Stimulated activated naive CD8-positive, alpha-beta T cell treated with anti-CD3 and anti-CD28 coated beads, Interleukin-15, Interleukin-2, amounts not matched to agents 100 ng/mL and 50 ng/mL, for 24 hours (primary cell): ENCODE results near the gene ACTL8.

Experiments
- H3K27ac Mint-ChIP-seq: one replicate; pipeline ENCODE4 v1.8.0; 2021; ENCODE audit warnings: mild to moderate bottlenecking, mixed read lengths
- H3K27me3 Mint-ChIP-seq: one replicate; pipeline ENCODE4 v1.8.0; 2021; ENCODE audit warnings: mixed read lengths
- H3K36me3 Mint-ChIP-seq: one replicate; pipeline ENCODE4 v1.8.0; 2021; ENCODE audit warnings: low read depth, mixed read lengths
- H3K4me1 Mint-ChIP-seq: one replicate; pipeline ENCODE4 v1.8.0; 2021; ENCODE audit warnings: low read depth, mixed read lengths
- H3K4me3 Mint-ChIP-seq: one replicate; pipeline ENCODE4 v1.8.0; 2021; ENCODE audit warnings: mild to moderate bottlenecking, mixed read lengths
- H3K9me3 Mint-ChIP-seq: one replicate; pipeline ENCODE4 v1.8.0; 2021; ENCODE audit warnings: mixed read lengths

Gene ACTL8

DNA sequence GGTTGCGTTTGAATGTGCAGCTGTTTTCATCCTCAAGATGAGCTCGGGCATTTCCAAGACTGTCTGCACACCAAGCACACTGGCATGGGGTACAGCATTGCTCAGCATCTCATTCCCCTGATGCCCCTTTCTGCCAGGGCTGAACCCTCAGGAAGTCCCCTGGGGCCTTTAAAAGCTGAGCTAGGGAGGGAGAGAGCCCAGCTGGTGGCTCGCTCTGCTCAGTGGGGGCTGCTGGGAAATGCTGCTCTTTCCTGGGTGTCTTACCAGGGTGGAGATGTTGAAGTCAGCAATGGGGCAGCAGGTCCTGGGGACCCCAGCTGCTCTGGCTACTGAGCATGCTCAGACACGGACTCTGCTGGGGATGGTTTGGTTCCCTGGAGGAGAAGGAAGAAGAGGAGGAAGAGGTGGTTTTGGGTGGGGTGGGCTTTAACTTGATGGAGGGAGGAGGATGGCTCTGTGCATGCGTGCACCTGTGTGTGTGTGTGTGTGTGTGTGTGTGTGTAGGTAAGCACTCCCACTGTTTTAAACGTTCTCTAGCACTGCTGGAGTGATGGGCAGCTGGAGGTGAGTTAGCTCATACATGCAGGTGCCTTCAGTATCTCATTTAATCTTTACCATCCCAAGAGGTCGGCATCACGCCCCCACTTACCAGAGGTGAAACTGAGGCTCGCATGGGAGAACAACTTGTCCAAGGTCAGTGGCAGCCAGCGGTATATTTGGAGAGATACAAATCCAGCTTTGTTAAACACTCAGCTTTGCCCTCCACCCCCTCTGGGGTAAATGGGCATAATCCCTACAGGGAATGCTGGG is 40.9 kb downstream of the ACTL8 start:
- no peak overlapping the region for H3K4me3 Mint-ChIP-seq
- H3K27me3 Mint-ChIP-seq = peaks cover 31% of the 10 kb centered on the region
- H3K27ac Mint-ChIP-seq = no peak overlapping the region
- H3K4me1 Mint-ChIP-seq = no peaks in the 10 kb centered on the region
- H3K36me3 Mint-ChIP-seq = no peaks in the 10 kb centered on the region
- H3K9me3 Mint-ChIP-seq = no peaks in the 10 kb centered on the region

- no peaks in the 10 kb centered on the region for H3K36me3 Mint-ChIP-seq
- H3K4me1 Mint-ChIP-seq = no peaks in the 10 kb centered on the region
- H3K27ac Mint-ChIP-seq = no peak overlapping the region
- no peaks in the 10 kb centered on the region for H3K9me3 Mint-ChIP-seq
- H3K27me3 Mint-ChIP-seq = peaks cover 33% of the 10 kb centered on the region
- no peak overlapping the region for H3K4me3 Mint-ChIP-seq
Observed at GRCh38 chr1:17797478-17797877, 42.3 kb downstream of the ACTL8 start.

GRCh38 chr1:17798011-17798410 is 42.9 kb downstream of the ACTL8 start:
- H3K27ac Mint-ChIP-seq = no peak overlapping the region
- H3K36me3 Mint-ChIP-seq = no peaks in the 10 kb centered on the region
- H3K27me3 Mint-ChIP-seq = peaks cover 33% of the 10 kb centered on the region
- no peak overlapping the region for H3K4me3 Mint-ChIP-seq
- H3K9me3 Mint-ChIP-seq = no peaks in the 10 kb centered on the region
- no peaks in the 10 kb centered on the region for H3K4me1 Mint-ChIP-seq

DNA sequence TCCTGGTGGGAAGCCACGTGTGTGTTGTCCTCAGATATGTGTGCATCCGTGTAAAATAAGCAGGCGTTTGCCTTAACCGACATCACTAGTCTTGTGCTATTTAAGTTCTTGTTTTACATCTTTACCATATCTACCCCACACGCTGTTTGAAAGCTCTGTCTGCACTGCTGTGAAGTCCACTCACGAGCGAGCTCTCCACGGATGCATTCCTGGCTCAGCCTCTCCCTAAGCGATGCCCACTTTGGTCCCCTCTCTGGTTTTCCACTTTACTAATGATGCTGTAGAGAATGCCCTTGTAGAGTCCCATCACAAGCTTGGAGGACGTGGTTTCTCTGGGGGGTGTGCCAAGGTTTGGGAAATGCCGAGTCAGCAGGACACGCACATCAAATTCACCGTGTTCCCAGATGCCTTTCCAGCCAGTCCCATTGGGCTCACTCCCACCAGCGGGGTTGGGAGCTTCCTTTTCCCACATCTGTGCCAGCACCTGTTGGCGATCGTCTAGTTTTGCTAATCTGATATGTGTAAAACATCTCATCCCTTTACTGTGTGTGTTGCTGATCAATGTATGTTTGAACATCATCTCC is 43.8 kb downstream of the ACTL8 start:
- Mint-ChIP-seq H3K9me3 (no peaks in the 10 kb centered on the region), H3K4me1 (no peaks in the 10 kb centered on the region), H3K27me3 (peaks cover 27% of the 10 kb centered on the region), H3K36me3 (no peaks in the 10 kb centered on the region), H3K4me3 (no peak overlapping the region), H3K27ac (no peak overlapping the region)

DNA sequence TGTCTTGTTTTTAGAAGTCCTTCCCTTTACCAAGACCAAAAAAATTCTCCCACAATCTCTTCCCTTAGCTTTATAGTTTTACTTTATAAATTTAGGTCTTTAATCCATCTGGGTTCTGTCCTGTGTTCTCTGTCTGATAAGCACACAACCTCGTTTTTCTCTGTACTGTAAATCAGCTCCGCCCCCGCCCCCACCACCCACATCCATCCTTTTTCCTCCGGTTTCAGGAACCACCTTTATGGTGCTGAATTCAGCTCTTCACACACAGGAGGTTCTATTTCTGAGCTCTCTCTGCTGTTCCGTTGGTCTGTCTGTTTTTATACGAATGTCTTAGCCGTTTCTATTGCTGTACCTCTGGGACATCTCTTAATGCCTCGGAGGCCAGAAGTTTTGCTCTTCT is 44.5 kb downstream of the ACTL8 start:
- Mint-ChIP-seq H3K9me3 (no peaks in the 10 kb centered on the region), H3K4me3 (no peak overlapping the region), H3K27ac (no peak overlapping the region), H3K4me1 (no peaks in the 10 kb centered on the region), H3K36me3 (no peaks in the 10 kb centered on the region), H3K27me3 (peaks cover 25% of the 10 kb centered on the region)

GRCh38 chr1:17802164-17802563 is 47.0 kb downstream of the ACTL8 start:
- Mint-ChIP-seq H3K9me3 (no peaks in the 10 kb centered on the region), H3K4me3 (no peak overlapping the region), H3K27ac (no peak overlapping the region), H3K4me1 (no peaks in the 10 kb centered on the region), H3K27me3 (peaks cover 25% of the 10 kb centered on the region), H3K36me3 (no peaks in the 10 kb centered on the region)

GRCh38 chr1:17802945-17803344 is 47.8 kb downstream of the ACTL8 start:
- peaks cover 25% of the 10 kb centered on the region for H3K27me3 Mint-ChIP-seq
- H3K27ac Mint-ChIP-seq = no peak overlapping the region
- H3K4me3 Mint-ChIP-seq = no peak overlapping the region
- H3K9me3 Mint-ChIP-seq = no peaks in the 10 kb centered on the region
- no peaks in the 10 kb centered on the region for H3K36me3 Mint-ChIP-seq
- H3K4me1 Mint-ChIP-seq = no peaks in the 10 kb centered on the region

GRCh38 chr1:17805869-17806684 is 50.9 kb downstream of the ACTL8 start:
- no peaks in the 10 kb centered on the region for H3K9me3 Mint-ChIP-seq
- no peaks in the 10 kb centered on the region for H3K4me1 Mint-ChIP-seq
- no peak overlapping the region for H3K27ac Mint-ChIP-seq
- peaks cover 5% of the 10 kb centered on the region for H3K27me3 Mint-ChIP-seq
- H3K4me3 Mint-ChIP-seq = no peak overlapping the region
- no peaks in the 10 kb centered on the region for H3K36me3 Mint-ChIP-seq

GRCh38 chr1:17808816-17809215 is 53.7 kb downstream of the ACTL8 start:
- Mint-ChIP-seq H3K27me3 (peaks cover 3% of the 10 kb centered on the region), H3K4me1 (no peaks in the 10 kb centered on the region), H3K9me3 (peaks cover under 1% of the 10 kb centered on the region), H3K27ac (no peak overlapping the region), H3K36me3 (no peaks in the 10 kb centered on the region), H3K4me3 (no peak overlapping the region)

DNA sequence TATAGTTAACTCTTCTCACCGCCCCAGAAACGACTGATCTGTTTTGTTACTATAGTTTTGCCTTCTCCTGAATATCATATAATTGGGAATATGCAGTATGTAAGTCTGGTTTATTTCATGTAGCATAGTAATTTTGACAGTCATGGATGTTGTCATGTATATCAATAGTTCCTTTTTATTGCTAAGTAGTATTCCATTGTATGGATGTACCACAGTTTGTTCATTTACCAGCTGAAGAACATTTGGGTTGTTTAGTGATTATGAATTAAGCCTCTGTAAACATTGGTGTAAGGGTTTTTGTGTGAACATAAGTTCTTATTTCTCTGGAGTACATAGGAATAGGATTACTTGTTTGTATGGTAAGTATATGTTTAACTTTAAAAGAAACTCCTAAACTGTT is 55.5 kb downstream of the ACTL8 start:
- Mint-ChIP-seq H3K4me3 (no peak overlapping the region), H3K27ac (no peak overlapping the region), H3K4me1 (no peaks in the 10 kb centered on the region), H3K27me3 (peaks cover 3% of the 10 kb centered on the region), H3K36me3 (no peaks in the 10 kb centered on the region), H3K9me3 (peaks cover 8% of the 10 kb centered on the region)

DNA sequence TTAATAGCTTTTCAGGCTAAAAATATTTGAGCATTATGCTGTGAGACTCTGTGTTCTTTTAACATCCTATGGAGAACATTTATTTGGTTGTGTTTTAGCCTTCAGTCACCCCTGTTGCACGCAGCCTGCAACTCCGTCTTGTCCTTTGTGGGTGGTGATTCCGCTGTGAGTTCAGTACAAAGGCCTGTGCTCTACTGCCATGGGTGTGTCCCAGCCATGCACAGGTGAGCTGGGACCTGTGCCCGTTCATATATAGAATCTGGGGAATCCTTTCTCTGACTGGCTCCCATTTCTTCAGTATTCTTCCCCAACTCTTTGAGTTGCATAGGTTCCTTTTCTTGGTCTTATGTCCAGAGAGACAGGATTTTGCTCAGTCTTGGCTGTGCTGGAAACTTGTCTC is 61.4 kb downstream of the ACTL8 start:
- Mint-ChIP-seq H3K4me1 (no peaks in the 10 kb centered on the region), H3K36me3 (no peaks in the 10 kb centered on the region), H3K4me3 (no peak overlapping the region), H3K27ac (no peak overlapping the region), H3K9me3 (peaks cover 12% of the 10 kb centered on the region), H3K27me3 (peaks cover 14% of the 10 kb centered on the region)

DNA sequence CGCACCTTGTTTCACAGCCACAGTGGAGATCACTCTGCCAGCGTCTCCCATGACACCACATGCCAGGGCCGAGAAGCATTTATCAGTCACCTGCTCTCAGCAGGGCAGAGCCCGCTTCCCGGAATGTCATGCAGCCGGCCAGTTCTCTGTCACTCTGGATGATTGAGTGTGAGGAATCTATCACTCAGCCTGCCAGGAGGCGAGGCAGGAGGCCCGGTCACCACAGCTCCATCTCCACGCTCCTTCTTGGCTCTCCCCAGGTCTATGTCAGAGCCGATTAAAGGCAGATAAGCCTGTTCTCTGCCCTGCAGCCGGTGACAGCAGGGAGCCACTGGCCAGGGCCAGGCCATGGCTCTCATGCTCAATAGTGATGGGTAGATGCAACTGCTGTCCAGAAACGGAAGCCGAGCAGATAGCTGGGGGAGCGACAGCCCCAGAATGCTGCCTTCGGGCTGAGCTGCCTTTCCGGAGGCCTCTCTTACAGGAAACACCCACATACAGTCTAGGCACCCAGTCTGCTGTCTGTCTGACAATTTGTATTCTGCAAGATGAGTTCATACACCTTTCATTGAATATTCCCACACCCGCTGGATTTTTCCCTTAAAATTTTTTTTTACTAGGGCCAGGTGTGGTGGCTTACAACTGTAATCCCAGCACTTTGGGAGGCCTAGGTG is 64.1 kb downstream of the ACTL8 start:
- Mint-ChIP-seq H3K4me3 (no peak overlapping the region), H3K27me3 (peaks cover 20% of the 10 kb centered on the region), H3K27ac (no peak overlapping the region), H3K4me1 (no peaks in the 10 kb centered on the region), H3K9me3 (peaks cover 8% of the 10 kb centered on the region), H3K36me3 (no peaks in the 10 kb centered on the region)

GRCh38 chr1:17820198-17820597 is 65.1 kb downstream of the ACTL8 start:
- no peaks in the 10 kb centered on the region for H3K36me3 Mint-ChIP-seq
- H3K27ac Mint-ChIP-seq = no peak overlapping the region
- H3K27me3 Mint-ChIP-seq = peaks cover 20% of the 10 kb centered on the region
- H3K4me3 Mint-ChIP-seq = no peak overlapping the region
- H3K9me3 Mint-ChIP-seq = peaks cover 3% of the 10 kb centered on the region
- H3K4me1 Mint-ChIP-seq = no peaks in the 10 kb centered on the region

- Mint-ChIP-seq H3K27me3 (peaks cover 30% of the 10 kb centered on the region), H3K4me3 (no peak overlapping the region), H3K9me3 (no peaks in the 10 kb centered on the region), H3K27ac (no peak overlapping the region), H3K4me1 (no peaks in the 10 kb centered on the region), H3K36me3 (no peaks in the 10 kb centered on the region)
Observed at GRCh38 chr1:17822741-17823426, 67.8 kb downstream of the ACTL8 start.
